Breast epithelium (tissue), 3 donors: ENCODE data around the gene MRAS.

ENCODE experiments used
- CTCF ChIP-seq, 3 donors: fragments of 450-650 bp; IDR thresholded peaks; one replicate each; pipeline ENCODE4 v1.5.1; 2016 to 2017; ENCODE audit warnings: antibody characterized with exemption in 3 of 3, mild to moderate bottlenecking in 3 of 3, moderate library complexity in 3 of 3
- POLR2A ChIP-seq: fragments of 450-650 bp; IDR thresholded peaks from one replicate; pipeline ENCODE4 v1.6.1; 2016; ENCODE audit warnings: antibody characterized with exemption, mild to moderate bottlenecking, moderate library complexity

GRCh38 chr3:138367326-138367850 lies 19.0 kb downstream of the MRAS start:
- TF ChIP-seq POLR2A (no peak), CTCF (IDR thresholded peaks at IDR 0.05) (no peak)
